MM.1S (cell line): ENCODE measurements around the gene GJA9.

Source experiments
- EZH2 ChIP-seq: fragments of 300-600 bp; sonication (generic); optimal IDR thresholded peaks from 2 replicates; pipeline ENCODE3; 2017; ENCODE audit warnings: low read depth, mild to moderate bottlenecking, antibody characterized with exemption, low read length, mixed read lengths
- EZH2phosphoT487 ChIP-seq: fragments of 300-600 bp; sonication (generic); IDR thresholded peaks from 2 replicates; pipeline ENCODE4 v1.6.1; 2018; ENCODE audit warnings: antibody characterized with exemption, low read length
- TF ChIP-seq, protein P1 (sequence below): fragments of 300-600 bp; sonication (generic); IDR thresholded peaks from 2 replicates; pipeline ENCODE4 v1.5.1; 2016; ENCODE audit warnings: antibody characterized with exemption, low read length, mixed read lengths

DNA sequence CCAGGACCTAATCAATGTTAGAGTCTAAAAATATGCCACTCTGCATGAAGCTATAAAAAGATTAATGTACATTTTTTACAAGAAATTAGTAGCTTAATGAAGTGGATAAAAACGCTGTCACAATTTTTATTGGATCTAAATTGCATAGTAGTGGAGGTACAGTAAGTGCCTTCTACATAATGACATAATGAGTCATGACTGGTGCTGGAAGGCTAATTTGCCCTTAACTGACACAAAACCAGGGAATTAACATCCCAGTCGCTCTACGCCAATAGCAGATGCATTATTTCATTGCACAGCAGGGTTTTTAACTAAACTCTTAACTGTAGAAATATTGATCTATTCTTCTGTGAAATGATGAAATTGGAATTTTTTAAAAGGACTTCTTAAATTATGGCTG is 55.1 kb downstream of the GJA9 start:
- TF ChIP-seq, protein P1, sequence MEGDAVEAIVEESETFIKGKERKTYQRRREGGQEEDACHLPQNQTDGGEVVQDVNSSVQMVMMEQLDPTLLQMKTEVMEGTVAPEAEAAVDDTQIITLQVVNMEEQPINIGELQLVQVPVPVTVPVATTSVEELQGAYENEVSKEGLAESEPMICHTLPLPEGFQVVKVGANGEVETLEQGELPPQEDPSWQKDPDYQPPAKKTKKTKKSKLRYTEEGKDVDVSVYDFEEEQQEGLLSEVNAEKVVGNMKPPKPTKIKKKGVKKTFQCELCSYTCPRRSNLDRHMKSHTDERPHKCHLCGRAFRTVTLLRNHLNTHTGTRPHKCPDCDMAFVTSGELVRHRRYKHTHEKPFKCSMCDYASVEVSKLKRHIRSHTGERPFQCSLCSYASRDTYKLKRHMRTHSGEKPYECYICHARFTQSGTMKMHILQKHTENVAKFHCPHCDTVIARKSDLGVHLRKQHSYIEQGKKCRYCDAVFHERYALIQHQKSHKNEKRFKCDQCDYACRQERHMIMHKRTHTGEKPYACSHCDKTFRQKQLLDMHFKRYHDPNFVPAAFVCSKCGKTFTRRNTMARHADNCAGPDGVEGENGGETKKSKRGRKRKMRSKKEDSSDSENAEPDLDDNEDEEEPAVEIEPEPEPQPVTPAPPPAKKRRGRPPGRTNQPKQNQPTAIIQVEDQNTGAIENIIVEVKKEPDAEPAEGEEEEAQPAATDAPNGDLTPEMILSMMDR = no peak
- TF ChIP-seq EZH2 (no peak), EZH2phosphoT487 (no peak)
